ENCODE measurements around the gene THEM5. TPM values are rescaled to one million over a fixed set of nuclear protein-coding genes. Genes with fewer than 3 reads are reported as not detected.

The THEM5 gene
- total RNA-seq, 1 donor from 2014 or later, result not detected

DNA sequence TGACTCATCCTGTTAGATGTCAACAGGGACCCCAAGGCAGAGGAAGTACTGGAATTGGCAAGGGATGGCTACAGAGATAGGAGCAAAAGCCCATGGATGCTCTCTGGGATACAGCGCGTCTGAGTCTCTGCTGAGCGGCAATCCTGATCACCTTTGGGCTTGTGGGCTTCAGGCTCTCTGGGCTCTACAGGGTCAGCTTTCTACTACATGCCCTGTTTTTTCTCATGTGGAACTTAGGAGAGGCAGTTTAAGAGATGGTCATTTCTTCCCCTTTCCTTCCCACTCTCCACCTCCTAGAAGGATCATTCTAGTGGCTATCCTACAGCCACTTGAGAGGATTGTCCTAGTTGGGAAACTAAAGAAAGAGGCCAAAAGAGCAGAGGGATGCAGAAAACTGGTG lies 49.6 kb downstream of the THEM5 start:
- Histone ChIP-seq H3K36me3 (no peaks in the 10 kb centered on the region), H3K4me3 (no peak overlapping the region), H3K27ac (no peak overlapping the region), H3K9me3 (no peaks in the 10 kb centered on the region), H3K4me1 (no peaks in the 10 kb centered on the region), H3K27me3 (peaks cover 6% of the 10 kb centered on the region)
- no peak for ATAC-seq
- TF ChIP-seq, protein P1, sequence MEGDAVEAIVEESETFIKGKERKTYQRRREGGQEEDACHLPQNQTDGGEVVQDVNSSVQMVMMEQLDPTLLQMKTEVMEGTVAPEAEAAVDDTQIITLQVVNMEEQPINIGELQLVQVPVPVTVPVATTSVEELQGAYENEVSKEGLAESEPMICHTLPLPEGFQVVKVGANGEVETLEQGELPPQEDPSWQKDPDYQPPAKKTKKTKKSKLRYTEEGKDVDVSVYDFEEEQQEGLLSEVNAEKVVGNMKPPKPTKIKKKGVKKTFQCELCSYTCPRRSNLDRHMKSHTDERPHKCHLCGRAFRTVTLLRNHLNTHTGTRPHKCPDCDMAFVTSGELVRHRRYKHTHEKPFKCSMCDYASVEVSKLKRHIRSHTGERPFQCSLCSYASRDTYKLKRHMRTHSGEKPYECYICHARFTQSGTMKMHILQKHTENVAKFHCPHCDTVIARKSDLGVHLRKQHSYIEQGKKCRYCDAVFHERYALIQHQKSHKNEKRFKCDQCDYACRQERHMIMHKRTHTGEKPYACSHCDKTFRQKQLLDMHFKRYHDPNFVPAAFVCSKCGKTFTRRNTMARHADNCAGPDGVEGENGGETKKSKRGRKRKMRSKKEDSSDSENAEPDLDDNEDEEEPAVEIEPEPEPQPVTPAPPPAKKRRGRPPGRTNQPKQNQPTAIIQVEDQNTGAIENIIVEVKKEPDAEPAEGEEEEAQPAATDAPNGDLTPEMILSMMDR (IDR thresholded peaks at IDR 0.05), result no peak
- no peak for DNase-seq
- intact Hi-C loops (cut with DNase I), result no loop called here

DNA sequence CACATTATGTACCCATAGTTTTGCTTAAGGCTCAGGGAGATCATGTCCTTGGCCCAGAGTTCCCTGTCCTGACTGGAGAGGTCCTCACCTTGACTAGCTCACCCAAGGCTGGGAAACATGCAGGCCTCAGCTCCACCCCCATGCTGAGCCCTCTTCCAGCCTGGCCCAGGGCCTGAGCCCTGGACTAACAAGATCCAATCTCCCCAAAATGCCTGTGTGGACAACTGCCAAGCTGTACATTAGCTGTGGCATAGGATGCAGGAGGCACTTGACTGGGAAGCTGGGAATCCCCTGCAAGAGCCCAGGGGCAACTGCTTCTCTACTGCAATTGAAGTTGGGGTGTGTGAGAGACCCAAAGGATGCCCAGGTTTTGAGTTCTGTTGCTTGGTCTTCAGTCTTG lies 50.3 kb downstream of the THEM5 start:
- Histone ChIP-seq H3K27ac (no peak overlapping the region), H3K4me1 (no peaks in the 10 kb centered on the region), H3K4me3 (no peak overlapping the region), H3K36me3 (no peaks in the 10 kb centered on the region), H3K27me3 (peaks cover 6% of the 10 kb centered on the region), H3K9me3 (no peaks in the 10 kb centered on the region)
- TF ChIP-seq, protein P1 (IDR thresholded peaks at IDR 0.05), result no peak
- DNase-seq (no peak), ATAC-seq (no peak)
- intact Hi-C loops (cut with DNase I), result no loop called here

DNA sequence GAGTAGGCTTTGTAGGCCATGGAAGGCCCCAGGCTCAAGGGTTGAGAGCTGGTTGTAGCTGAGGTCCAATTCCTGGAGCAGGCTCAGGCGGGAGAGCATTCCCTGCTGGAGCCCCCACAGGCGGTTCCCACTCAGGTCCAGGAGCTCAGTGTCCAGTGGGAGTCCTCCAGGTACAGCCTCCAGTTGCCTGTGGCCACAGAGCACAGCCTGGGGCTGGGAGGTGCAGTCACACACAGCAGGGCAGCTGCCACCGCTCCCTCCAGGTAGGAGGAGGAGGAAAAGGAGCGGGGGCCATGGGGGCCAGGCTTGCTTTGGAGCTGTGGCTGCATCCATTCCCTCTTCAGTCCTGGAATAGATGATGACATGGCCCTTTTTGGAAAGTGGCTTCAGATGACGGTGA lies 51.1 kb downstream of the THEM5 start:
- H3K4me1 ChIP-seq, result no peaks in the 10 kb centered on the region
- no peak overlapping the region for H3K27ac ChIP-seq
- H3K36me3 ChIP-seq, result no peaks in the 10 kb centered on the region
- ATAC-seq (no peak), DNase-seq (no peak)
- H3K27me3 ChIP-seq, result peaks cover 6% of the 10 kb centered on the region
- intact Hi-C loops (cut with DNase I), result no loop called here
- no peaks in the 10 kb centered on the region for H3K9me3 ChIP-seq
- no peak overlapping the region for H3K4me3 ChIP-seq
- TF ChIP-seq, protein P1 (IDR thresholded peaks at IDR 0.05), result no peak

- no peaks in the 10 kb centered on the region for H3K36me3 ChIP-seq
- no peaks in the 10 kb centered on the region for H3K4me1 ChIP-seq
- intact Hi-C loops (cut with DNase I), result no loop called here
- TF ChIP-seq, protein P1 (IDR thresholded peaks at IDR 0.05), result no peak
- H3K27me3 ChIP-seq, result peaks cover 6% of the 10 kb centered on the region
- no peak overlapping the region for H3K27ac ChIP-seq
- no peak overlapping the region for H3K4me3 ChIP-seq
- DNase-seq (no peak), ATAC-seq (no peak)
- H3K9me3 ChIP-seq, result no peaks in the 10 kb centered on the region
Measured at GRCh38 chr1:151801846-151802245, 51.7 kb downstream of the THEM5 start.

DNA sequence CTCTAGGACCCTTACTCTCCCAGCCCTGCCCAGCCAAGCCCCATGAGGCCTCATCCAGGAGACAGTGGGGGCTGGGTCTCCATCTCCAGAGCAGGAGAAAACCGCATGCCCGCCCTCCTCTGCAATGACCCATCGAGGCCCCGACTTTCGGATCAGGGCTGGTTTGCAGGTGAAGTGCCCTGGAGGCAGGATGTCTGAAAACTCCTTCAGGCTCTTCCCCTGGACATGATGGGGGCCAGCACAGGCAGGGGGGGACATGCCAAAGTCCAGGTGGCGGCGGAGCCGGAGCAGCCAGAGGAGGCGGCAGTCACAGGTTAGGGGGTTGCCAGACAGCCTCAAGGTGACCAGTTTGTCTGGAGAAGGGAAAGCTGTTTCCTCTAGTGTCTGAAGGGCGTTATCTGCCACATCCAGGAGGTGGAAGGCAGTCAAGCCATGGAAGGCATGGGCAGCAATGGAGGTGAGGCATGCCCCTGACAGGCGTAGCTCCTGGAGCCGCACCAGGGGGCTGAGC lies 52.1 kb downstream of the THEM5 start:
- Histone ChIP-seq H3K27ac (no peak overlapping the region), H3K4me3 (no peak overlapping the region), H3K4me1 (no peaks in the 10 kb centered on the region), H3K9me3 (no peaks in the 10 kb centered on the region), H3K36me3 (no peaks in the 10 kb centered on the region), H3K27me3 (peaks cover 6% of the 10 kb centered on the region)
- ATAC-seq (no peak), DNase-seq (no peak)
- intact Hi-C loops (cut with DNase I), result no loop called here
- TF ChIP-seq, protein P1 (IDR thresholded peaks at IDR 0.05), result no peak

GRCh38 chr1:151800830-151801229 lies 52.7 kb downstream of the THEM5 start:
- TF ChIP-seq, protein P1 (IDR thresholded peaks at IDR 0.05), result no peak
- H3K27ac ChIP-seq, result no peak overlapping the region
- DNase-seq (no peak), ATAC-seq (no peak)
- H3K4me3 ChIP-seq, result no peak overlapping the region
- intact Hi-C loops (cut with DNase I), result no loop called here
- peaks cover 6% of the 10 kb centered on the region for H3K27me3 ChIP-seq
- H3K9me3 ChIP-seq, result no peaks in the 10 kb centered on the region
- H3K36me3 ChIP-seq, result no peaks in the 10 kb centered on the region
- no peaks in the 10 kb centered on the region for H3K4me1 ChIP-seq

Data from upper lobe of right lung (tissue), 1 donor.